GM23338 (cell line): Measurements from ENCODE around the gene DAZAP1.

Experiments used
- EZH2 ChIP-seq: fragments of 200-600 bp; sonication (generic); IDR thresholded peaks from one replicate; pipeline ENCODE4 v1.8.0; 2017; ENCODE audit warnings: antibody characterized with exemption, mild to moderate bottlenecking, low read depth; ENCODE audit not compliant: unreplicated experiment
- TF ChIP-seq, protein P1 (sequence below): IDR thresholded peaks from one replicate; pipeline ENCODE4 v1.6.1; 2018; ENCODE audit warnings: antibody characterized with exemption; ENCODE audit not compliant: unreplicated experiment

DNA sequence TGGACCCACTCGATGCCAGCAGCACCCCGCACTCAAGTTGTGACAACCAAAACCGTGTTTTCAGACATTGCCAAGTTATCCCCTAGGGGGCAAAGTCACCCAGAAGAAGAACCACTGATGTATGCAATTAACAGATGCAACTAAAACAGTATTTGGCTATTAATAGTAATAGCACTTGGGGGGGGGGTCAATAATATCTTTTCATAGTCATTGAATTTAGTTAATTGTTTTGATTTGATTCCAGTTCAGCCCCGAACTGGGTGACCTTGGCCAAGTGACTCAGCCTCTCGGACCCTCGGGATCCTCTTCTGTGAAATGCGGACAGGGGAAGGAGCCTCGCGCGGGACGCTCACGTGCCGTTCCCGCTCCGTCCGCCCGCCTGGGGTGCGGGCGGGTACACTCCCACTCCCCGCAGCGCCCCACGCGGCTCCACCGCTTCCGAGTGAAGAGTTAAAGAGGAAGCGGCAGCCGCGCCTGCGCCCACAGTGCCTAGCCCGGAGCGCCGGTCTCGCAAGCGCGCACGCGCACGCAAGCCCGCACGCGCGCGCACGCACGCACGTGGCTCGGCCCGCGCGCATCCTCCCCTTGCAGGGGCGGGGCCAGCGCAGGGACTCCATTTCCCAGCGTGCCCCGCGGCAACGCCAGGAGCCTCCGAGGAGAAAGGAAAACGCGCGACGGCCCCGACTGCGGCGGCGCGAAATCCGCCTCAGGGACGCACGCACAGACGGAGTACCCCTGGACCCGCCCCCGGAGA lies 435 bp upstream of the DAZAP1 start:
- TF ChIP-seq, protein P1, sequence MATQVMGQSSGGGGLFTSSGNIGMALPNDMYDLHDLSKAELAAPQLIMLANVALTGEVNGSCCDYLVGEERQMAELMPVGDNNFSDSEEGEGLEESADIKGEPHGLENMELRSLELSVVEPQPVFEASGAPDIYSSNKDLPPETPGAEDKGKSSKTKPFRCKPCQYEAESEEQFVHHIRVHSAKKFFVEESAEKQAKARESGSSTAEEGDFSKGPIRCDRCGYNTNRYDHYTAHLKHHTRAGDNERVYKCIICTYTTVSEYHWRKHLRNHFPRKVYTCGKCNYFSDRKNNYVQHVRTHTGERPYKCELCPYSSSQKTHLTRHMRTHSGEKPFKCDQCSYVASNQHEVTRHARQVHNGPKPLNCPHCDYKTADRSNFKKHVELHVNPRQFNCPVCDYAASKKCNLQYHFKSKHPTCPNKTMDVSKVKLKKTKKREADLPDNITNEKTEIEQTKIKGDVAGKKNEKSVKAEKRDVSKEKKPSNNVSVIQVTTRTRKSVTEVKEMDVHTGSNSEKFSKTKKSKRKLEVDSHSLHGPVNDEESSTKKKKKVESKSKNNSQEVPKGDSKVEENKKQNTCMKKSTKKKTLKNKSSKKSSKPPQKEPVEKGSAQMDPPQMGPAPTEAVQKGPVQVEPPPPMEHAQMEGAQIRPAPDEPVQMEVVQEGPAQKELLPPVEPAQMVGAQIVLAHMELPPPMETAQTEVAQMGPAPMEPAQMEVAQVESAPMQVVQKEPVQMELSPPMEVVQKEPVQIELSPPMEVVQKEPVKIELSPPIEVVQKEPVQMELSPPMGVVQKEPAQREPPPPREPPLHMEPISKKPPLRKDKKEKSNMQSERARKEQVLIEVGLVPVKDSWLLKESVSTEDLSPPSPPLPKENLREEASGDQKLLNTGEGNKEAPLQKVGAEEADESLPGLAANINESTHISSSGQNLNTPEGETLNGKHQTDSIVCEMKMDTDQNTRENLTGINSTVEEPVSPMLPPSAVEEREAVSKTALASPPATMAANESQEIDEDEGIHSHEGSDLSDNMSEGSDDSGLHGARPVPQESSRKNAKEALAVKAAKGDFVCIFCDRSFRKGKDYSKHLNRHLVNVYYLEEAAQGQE, result peak; percentile 28
- TF ChIP-seq EZH2, result no peak
